ENCODE data around the gene VEGFB.
A peak's percentile ranks its signal among the peaks of the same experiment; 100 is the strongest.
"Not testable (repeated sequence)": the region's sequence is repeated elsewhere in the genome, so short reads cannot be mapped to it uniquely, and the experiment has no call there.

Gene VEGFB

DNA sequence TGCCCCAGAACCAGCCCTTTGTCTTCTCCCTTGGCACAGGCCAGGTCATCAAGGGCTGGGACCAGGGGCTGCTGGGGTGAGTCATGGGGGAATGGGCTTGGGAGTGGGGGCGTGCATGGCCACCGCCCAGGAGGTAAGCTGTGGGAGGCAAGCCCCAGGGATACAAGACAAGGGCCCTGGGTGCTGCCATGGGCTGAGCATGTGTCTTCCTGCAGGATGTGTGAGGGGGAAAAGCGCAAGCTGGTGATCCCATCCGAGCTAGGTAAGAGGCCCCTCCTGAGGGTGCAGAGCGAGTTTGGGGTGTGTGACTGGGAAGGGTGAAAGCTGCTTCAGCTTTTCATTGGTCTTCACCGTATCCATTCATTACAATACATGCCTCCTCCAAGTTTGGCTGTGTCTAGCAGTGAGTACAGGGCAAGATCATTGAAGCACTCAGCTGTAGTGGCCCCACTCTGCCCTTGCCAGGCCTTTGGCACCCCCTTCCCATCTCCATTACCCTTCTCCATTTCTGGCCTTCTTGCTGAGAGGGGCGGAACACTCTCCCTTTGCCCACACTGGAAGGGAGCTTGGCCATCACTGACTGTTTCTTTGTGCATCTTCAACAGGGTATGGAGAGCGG lies 9.0 kb downstream of the VEGFB start:
- no peak for DNase-seq (ENCODE audit: low read depth)
- TF ChIP-seq CTCF (IDR thresholded peaks at IDR 0.05; ENCODE audit: insufficient read depth, low read depth, low read length, missing control alignments) = no peak
- no peak overlapping the region for H3K4me3 ChIP-seq (ENCODE audit: low read depth, low read length)

DNA sequence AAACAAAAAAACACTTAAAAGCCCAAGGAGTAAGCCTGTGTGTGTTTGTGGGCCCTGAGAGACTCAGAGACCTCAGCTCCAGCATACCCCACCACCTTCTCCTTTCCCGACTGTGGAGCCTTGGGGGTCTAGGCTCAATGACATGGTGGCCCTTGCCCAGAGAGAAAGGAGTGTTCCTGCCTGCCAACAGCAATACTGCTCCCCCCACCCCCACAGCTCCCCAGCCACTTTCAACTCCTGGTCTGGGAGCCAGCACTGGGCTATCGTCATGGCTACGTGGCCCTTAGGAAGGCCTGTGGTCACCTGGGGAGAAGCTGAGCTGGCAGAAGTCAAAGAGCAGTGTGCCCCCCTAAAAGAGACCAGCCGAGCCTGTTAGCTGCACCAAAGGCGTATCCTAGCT lies 9.7 kb downstream of the VEGFB start:
- no peak for TF ChIP-seq CTCF (IDR thresholded peaks at IDR 0.05; ENCODE audit: insufficient read depth, low read depth, low read length, missing control alignments)
- no peak for DNase-seq (ENCODE audit: low read depth)
- H3K4me3 ChIP-seq (ENCODE audit: low read depth, low read length) = no peak overlapping the region

DNA sequence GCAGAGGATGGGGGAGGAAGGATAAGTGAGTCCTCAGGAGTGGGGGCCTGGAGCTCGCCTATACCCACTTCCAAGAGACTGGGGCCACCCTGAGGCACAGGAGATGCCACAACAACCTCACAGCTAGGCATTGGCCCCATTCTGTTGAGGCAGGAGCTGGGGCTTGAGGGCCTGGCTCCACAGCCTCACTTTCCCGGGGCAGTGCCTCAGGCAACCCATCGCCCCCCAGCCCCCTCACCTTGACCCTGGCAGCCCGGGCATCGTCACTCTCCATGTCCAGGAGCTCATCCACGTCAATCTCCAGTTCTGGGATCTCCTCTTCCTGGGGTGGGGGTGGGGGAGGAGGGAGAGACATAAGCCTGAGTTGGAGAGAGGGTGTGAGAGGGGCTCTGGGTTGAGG lies 10.6 kb downstream of the VEGFB start:
- H3K4me3 ChIP-seq (ENCODE audit: low read depth, low read length) = peak overlapping the region; percentile 73
- DNase-seq (ENCODE audit: low read depth) = no peak
- no peak for TF ChIP-seq CTCF (IDR thresholded peaks at IDR 0.05; ENCODE audit: insufficient read depth, low read depth, low read length, missing control alignments)

GRCh38 chr11:64245401-64245796 lies 11.0 kb downstream of the VEGFB start:
- TF ChIP-seq CTCF (IDR thresholded peaks at IDR 0.05; ENCODE audit: insufficient read depth, low read depth, low read length, missing control alignments) = no peak
- peak; percentile 53 for DNase-seq (ENCODE audit: low read depth)
- H3K4me3 ChIP-seq (ENCODE audit: low read depth, low read length) = peak overlapping the region; percentile 73

- no peak for TF ChIP-seq CTCF (IDR thresholded peaks at IDR 0.05; ENCODE audit: insufficient read depth, low read depth, low read length, missing control alignments)
- peak; percentile 73 for DNase-seq (ENCODE audit: low read depth)
- peak overlapping the region; percentile 73 for H3K4me3 ChIP-seq (ENCODE audit: low read depth, low read length)
Measured at GRCh38 chr11:64245797-64246620, 11.6 kb downstream of the VEGFB start.

DNA sequence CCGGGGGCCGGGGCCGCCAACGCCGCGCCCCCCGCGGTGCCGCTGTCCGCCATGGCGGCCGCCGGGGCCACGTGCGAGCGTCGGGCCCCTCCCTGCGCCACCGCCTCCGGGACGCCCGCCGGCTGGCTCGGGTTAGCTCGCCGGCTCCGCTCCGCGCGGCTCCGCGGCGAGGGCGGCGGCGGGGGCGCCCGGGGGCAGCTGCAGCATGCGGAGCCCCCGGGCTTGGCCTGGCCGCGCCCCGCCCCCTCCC lies 12.2 kb downstream of the VEGFB start:
- not testable (repeated sequence) for DNase-seq (ENCODE audit: low read depth)
- peak overlapping the region; percentile 73; the same call in 1 of the 2 replicates for H3K4me3 ChIP-seq (ENCODE audit: low read depth, low read length)

- H3K4me3 ChIP-seq (ENCODE audit: low read depth, low read length) = peak within 1 kb of the TSS; percentile 98
- no peak for TF ChIP-seq CTCF (IDR thresholded peaks at IDR 0.05; ENCODE audit: insufficient read depth, low read depth, low read length, missing control alignments)
- peak; percentile 83 for DNase-seq (ENCODE audit: low read depth)
Measured at GRCh38 chr11:64246871-64247728, 12.7 kb downstream of the VEGFB start, which contains the start of gene PPP1R14B. Gene PPP1R14B, minus strand, starts transcription at chr11:64246943. Its CDS starts 270 bp downstream, at chr11:64246673.

Measured in GM12865 (cell line).